HepG2 (cell line): ENCODE results near the gene GGA1. TPM values are rescaled to one million over a fixed set of nuclear protein-coding genes. Genes with fewer than 3 reads are reported as not detected.

Source experiments
- BRCA1 ChIP-seq: sonication (generic); formaldehyde crosslinking; IDR thresholded peaks from 2 replicates; pipeline ENCODE4 v1.4.0; 2020; ENCODE audit warnings: missing genetic modification reagents
- CREB1 ChIP-seq, 2 experiments: fragments of 450-650 bp in 1 of 2; IDR thresholded peaks; 2 replicates each; pipeline ENCODE4 v1.6.1; 2016 to 2017; ENCODE audit warnings: control low read depth in 1 of 2, mild to moderate bottlenecking in 1 of 2, missing compliant biosample characterization in 1 of 2, missing genetic modification characterization in 1 of 2
- DR1 ChIP-seq: sonication (generic); formaldehyde crosslinking; IDR thresholded peaks from 2 replicates; pipeline ENCODE4 v1.8.0; 2021; ENCODE audit warnings: mild to moderate bottlenecking, missing genetic modification reagents, inconsistent platforms
- EZH2 ChIP-seq: conservative IDR thresholded peaks from 2 replicates; pipeline ENCODE4 v1.6.1; 2012; ENCODE audit warnings: mild to moderate bottlenecking, low read depth, low read length, moderate library complexity
- HIVEP1 ChIP-seq: sonication (generic); formaldehyde crosslinking; IDR thresholded peaks from 2 replicates; pipeline ENCODE4 v1.4.0; 2020; ENCODE audit warnings: mild to moderate bottlenecking, missing genetic modification reagents
- HMG20A ChIP-seq: IDR thresholded peaks from 2 replicates; pipeline ENCODE4 v1.6.1; 2016; ENCODE audit warnings: borderline replicate concordance
- IRF2 ChIP-seq: IDR thresholded peaks from 2 replicates; pipeline ENCODE4 v1.6.1; 2018; ENCODE audit warnings: missing genetic modification reagents, missing compliant biosample characterization
- MYNN ChIP-seq: sonication (generic); formaldehyde crosslinking; IDR thresholded peaks from 2 replicates; pipeline ENCODE4 v1.4.0; 2020; ENCODE audit warnings: mild to moderate bottlenecking, low read depth, missing genetic modification reagents
- SNAPC2 ChIP-seq: sonication (generic); formaldehyde crosslinking; IDR thresholded peaks from 2 replicates; pipeline ENCODE4 v1.8.1; 2022; ENCODE audit warnings: mild to moderate bottlenecking, missing genetic modification reagents
- TBL1XR1 ChIP-seq: fragments of 150-350 bp; IDR thresholded peaks from 2 replicates; pipeline ENCODE4 v1.6.1; 2014; ENCODE audit warnings: borderline replicate concordance, low read length; ENCODE audit not compliant: partially characterized antibody
- ZNF274 ChIP-seq: sonication (generic); formaldehyde crosslinking; IDR thresholded peaks from 2 replicates; pipeline ENCODE4 v1.5.1; 2020; ENCODE audit warnings: mild to moderate bottlenecking, missing genetic modification reagents
- ZNF292 ChIP-seq: sonication (generic); formaldehyde crosslinking; IDR thresholded peaks from 2 replicates; pipeline ENCODE4 v1.8.1; 2022; ENCODE audit warnings: mild to moderate bottlenecking, low read depth, missing genetic modification reagents, borderline replicate concordance
- ZNF556 ChIP-seq: sonication (generic); formaldehyde crosslinking; IDR thresholded peaks from 2 replicates; pipeline ENCODE4 v1.4.0; 2020; ENCODE audit warnings: mild to moderate bottlenecking, missing genetic modification reagents, borderline replicate concordance
- ZNF564 ChIP-seq: sonication (generic); formaldehyde crosslinking; IDR thresholded peaks from 2 replicates; pipeline ENCODE4 v1.8.1; 2023; ENCODE audit warnings: mild to moderate bottlenecking, missing genetic modification reagents
- ZNF605 ChIP-seq: sonication (generic); formaldehyde crosslinking; IDR thresholded peaks from 2 replicates; pipeline ENCODE4 v1.8.0; 2022; ENCODE audit warnings: mild to moderate bottlenecking, missing genetic modification reagents
- polyA plus RNA-seq, 8 experiments: library from polyadenylated mRNA; depleted of rRNA in 3 of 8; stranded (reverse) in 7 of 8; unstranded in 1 of 8; fragments of >200 nt; fragmentation: Illumina TruSeq in 4 of 8; extraction: Trizol in 4 of 8; gene quantifications; 2 replicates each; pipeline versions ENCODE4 v1.2.1 to v1.2.3, GENCODE V29; 2011 to 2016; ENCODE audit warnings: low read depth in 4 of 8, missing spikeins in 1 of 8, mixed read lengths in 1 of 8; ENCODE audit not compliant: insufficient read depth in 1 of 8
- total RNA-seq, 5 experiments: library from RNA; depleted of rRNA; stranded (reverse); fragments of >200 nt; fragmentation: Illumina TruSeq; extraction: Trizol; gene quantifications; 2 replicates each; pipeline ENCODE4 v1.2.3, GENCODE V29; 2016; ENCODE audit warnings: low read depth in 1 of 5
- TF ChIP-seq, protein P1 (sequence below): IDR thresholded peaks from 2 replicates; pipeline ENCODE4 v1.6.1; 2016; ENCODE audit warnings: missing biosample characterization, missing genetic modification reagents, low read depth
- TF ChIP-seq, protein P2 (sequence below): sonication (generic); formaldehyde crosslinking; IDR thresholded peaks from 2 replicates; pipeline ENCODE4 v1.4.0; 2020; ENCODE audit warnings: low read depth, missing genetic modification reagents
- TF ChIP-seq, protein P3 (sequence below): sonication (generic); formaldehyde crosslinking; IDR thresholded peaks from 2 replicates; pipeline ENCODE4 v1.4.0; 2020; ENCODE audit warnings: mild to moderate bottlenecking, missing genetic modification reagents
- TF ChIP-seq, protein P4 (sequence below): sonication (generic); formaldehyde crosslinking; IDR thresholded peaks from 2 replicates; pipeline ENCODE4 v1.5.1; 2020; ENCODE audit warnings: missing genetic modification reagents, mild to moderate bottlenecking, borderline replicate concordance
- TF ChIP-seq, protein P5 (sequence below): sonication (generic); formaldehyde crosslinking; IDR thresholded peaks from 2 replicates; pipeline ENCODE4 v1.5.0; 2020; ENCODE audit warnings: missing genetic modification reagents

Gene GGA1
- total and polyA plus RNA-seq, 2 of the 13 experiments (the other 11 are each of a cell fraction or from before 2014, with no cell fraction given): 29.1 to 87.2 TPM

DNA sequence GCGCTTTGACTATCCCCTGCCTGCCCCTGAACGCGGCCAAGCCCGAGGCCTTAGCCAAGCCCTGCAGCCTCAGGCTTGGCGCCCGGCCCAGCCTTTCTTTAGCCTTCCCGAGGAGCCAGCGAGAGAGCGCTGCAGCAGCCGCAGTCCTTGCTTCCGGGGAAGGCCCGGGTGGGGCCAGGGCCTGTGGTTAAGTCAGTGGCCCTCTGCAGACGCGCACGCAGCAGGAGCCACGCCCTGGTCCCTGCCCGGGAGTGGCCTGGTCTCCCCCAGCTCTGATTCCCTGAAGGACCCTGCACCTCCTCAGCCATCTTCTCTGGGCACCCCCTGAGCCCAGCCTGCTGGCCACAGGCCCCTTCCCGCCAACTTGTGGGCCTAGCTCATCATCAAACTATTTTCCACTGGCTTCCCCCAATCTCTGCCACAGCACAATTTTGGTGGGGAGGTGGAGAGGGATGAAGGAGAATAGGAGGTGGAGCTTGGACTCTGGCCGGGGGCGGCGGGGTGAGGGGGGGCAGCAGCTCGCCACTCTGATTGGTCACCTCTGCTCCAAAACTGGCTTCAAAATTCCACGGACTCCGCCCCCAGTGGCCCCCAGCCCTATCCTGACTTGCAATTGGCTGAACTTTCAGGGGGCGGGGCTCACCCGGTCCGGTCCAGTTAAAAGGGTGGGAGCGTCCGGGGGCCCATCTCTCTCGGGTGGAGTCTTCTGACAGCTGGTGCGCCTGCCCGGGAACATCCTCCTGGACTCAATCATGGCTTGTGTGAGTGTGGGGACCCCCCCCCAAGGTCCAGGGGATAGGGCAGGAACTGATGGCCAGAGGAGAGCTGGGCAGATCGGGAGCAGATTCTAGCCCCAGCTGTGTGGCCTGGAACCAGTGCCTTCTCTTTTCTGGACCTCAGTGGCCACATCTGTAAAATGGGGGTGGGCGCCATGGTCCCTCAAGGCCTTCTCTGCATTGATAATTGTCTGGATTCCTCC is 66.6 kb downstream of the GGA1 start, which contains the start of gene LGALS1 (continued):
- TF ChIP-seq, protein P1, sequence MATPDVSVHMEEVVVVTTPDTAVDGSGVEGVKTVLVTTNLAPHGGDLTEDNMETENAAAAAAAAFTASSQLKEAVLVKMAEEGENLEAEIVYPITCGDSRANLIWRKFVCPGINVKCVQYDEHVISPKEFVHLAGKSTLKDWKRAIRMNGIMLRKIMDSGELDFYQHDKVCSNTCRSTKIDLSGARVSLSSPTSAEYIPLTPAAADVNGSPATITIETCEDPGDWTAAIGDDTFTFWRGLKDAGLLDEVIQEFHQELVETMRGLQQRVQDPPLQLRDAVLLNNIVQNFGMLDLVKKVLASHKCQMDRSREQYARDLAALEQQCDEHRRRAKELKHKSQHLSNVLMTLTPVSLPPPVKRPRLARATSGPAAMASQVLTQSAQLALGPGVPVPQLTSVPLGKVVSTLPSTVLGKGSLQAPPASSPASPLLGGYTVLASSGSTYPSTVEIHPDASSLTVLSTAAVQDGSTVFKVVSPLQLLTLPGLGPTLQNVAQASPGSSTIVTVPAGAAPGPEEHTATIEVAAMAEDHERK (CRISPR knock-in tag): no peak
- 0 out of 2 replicates have a peak, but pooled peaks have one; percentile 6 for TF ChIP-seq ZNF556 (CRISPR knock-in tag)
- TF ChIP-seq DR1 (CRISPR knock-in tag): peak; percentile 78
- no peak for TF ChIP-seq CREB1 (IDR thresholded peaks at IDR 0.05)
- no peak for TF ChIP-seq CREB1 (CRISPR knock-in tag; IDR thresholded peaks at IDR 0.05)
- TF ChIP-seq IRF2 (CRISPR knock-in tag): no peak
- peak; percentile 67; the same call in 1 of the 2 replicates for TF ChIP-seq ZNF605
- TF ChIP-seq ZNF292: no peak
- TF ChIP-seq ZNF274 (CRISPR knock-in tag): no peak
- no peak for TF ChIP-seq HIVEP1
- no peak for TF ChIP-seq HMG20A
- TF ChIP-seq SNAPC2: no peak
- TF ChIP-seq, protein P2, sequence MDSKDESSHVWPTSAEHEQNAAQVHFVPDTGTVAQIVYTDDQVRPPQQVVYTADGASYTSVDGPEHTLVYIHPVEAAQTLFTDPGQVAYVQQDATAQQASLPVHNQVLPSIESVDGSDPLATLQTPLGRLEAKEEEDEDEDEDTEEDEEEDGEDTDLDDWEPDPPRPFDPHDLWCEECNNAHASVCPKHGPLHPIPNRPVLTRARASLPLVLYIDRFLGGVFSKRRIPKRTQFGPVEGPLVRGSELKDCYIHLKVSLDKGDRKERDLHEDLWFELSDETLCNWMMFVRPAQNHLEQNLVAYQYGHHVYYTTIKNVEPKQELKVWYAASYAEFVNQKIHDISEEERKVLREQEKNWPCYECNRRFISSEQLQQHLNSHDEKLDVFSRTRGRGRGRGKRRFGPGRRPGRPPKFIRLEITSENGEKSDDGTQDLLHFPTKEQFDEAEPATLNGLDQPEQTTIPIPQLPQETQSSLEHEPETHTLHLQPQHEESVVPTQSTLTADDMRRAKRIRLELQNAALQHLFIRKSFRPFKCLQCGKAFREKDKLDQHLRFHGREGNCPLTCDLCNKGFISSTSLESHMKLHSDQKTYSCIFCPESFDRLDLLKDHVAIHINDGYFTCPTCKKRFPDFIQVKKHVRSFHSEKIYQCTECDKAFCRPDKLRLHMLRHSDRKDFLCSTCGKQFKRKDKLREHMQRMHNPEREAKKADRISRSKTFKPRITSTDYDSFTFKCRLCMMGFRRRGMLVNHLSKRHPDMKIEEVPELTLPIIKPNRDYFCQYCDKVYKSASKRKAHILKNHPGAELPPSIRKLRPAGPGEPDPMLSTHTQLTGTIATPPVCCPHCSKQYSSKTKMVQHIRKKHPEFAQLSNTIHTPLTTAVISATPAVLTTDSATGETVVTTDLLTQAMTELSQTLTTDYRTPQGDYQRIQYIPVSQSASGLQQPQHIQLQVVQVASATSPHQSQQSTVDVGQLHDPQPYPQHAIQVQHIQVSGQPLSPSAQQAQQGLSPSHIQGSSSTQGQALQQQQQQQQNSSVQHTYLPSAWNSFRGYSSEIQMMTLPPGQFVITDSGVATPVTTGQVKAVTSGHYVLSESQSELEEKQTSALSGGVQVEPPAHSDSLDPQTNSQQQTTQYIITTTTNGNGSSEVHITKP: no peak
- no peak for TF ChIP-seq TBL1XR1
- no peak for TF ChIP-seq EZH2
- TF ChIP-seq, protein P3, sequence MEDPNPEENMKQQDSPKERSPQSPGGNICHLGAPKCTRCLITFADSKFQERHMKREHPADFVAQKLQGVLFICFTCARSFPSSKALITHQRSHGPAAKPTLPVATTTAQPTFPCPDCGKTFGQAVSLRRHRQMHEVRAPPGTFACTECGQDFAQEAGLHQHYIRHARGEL (CRISPR knock-in tag): no peak
- no peak for TF ChIP-seq BRCA1 (CRISPR knock-in tag)
- TF ChIP-seq MYNN (CRISPR knock-in tag): no peak
- TF ChIP-seq ZNF564 (CRISPR knock-in tag): no peak
- TF ChIP-seq, protein P4, sequence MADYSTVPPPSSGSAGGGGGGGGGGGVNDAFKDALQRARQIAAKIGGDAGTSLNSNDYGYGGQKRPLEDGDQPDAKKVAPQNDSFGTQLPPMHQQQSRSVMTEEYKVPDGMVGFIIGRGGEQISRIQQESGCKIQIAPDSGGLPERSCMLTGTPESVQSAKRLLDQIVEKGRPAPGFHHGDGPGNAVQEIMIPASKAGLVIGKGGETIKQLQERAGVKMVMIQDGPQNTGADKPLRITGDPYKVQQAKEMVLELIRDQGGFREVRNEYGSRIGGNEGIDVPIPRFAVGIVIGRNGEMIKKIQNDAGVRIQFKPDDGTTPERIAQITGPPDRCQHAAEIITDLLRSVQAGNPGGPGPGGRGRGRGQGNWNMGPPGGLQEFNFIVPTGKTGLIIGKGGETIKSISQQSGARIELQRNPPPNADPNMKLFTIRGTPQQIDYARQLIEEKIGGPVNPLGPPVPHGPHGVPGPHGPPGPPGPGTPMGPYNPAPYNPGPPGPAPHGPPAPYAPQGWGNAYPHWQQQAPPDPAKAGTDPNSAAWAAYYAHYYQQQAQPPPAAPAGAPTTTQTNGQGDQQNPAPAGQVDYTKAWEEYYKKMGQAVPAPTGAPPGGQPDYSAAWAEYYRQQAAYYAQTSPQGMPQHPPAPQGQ (CRISPR knock-in tag): no peak
- TF ChIP-seq, protein P5, sequence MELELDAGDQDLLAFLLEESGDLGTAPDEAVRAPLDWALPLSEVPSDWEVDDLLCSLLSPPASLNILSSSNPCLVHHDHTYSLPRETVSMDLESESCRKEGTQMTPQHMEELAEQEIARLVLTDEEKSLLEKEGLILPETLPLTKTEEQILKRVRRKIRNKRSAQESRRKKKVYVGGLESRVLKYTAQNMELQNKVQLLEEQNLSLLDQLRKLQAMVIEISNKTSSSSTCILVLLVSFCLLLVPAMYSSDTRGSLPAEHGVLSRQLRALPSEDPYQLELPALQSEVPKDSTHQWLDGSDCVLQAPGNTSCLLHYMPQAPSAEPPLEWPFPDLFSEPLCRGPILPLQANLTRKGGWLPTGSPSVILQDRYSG: no peak
